Measurements from ENCODE around the gene PI4K2B.

Gene PI4K2B

GRCh38 chr4:25258980-25259578 is 25.2 kb downstream of the PI4K2B start:
- DNase-seq (ENCODE audit: insufficient read length, low spot score) (peak; percentile 33), FAIRE-seq (peak; percentile 11)
- no peak for TF ChIP-seq POLR2A (IDR thresholded peaks at IDR 0.05; ENCODE audit: low read depth, low read length)

GRCh38 chr4:25271866-25272265 is 38.0 kb downstream of the PI4K2B start:
- FAIRE-seq: no peak
- no peak for TF ChIP-seq POLR2A (IDR thresholded peaks at IDR 0.05; ENCODE audit: low read depth, low read length)

GRCh38 chr4:25280210-25280609 is 46.4 kb downstream of the PI4K2B start:
- no peak for TF ChIP-seq POLR2A (IDR thresholded peaks at IDR 0.05; ENCODE audit: low read depth, low read length)
- no peak for FAIRE-seq
- DNase-seq (ENCODE audit: insufficient read length, low spot score): no peak

More at GRCh38 chr4:25271866-25272265, 38.0 kb downstream of the PI4K2B start:
- DNase-seq (ENCODE audit: insufficient read length, low spot score): no peak

GRCh38 chr4:25283948-25284347 is 50.1 kb downstream of the PI4K2B start:
- no peak for TF ChIP-seq POLR2A (IDR thresholded peaks at IDR 0.05; ENCODE audit: low read depth, low read length)
- DNase-seq (ENCODE audit: insufficient read length, low spot score) (no peak), FAIRE-seq (no peak)

- FAIRE-seq: no peak
- no peak for TF ChIP-seq POLR2A (IDR thresholded peaks at IDR 0.05; ENCODE audit: low read depth, low read length)
- no peak for DNase-seq (ENCODE audit: insufficient read length, low spot score)
These were observed 50.6 kb downstream of the PI4K2B start for GRCh38 chr4:25284466-25284865.

GRCh38 chr4:25290490-25291067 is 56.7 kb downstream of the PI4K2B start:
- DNase-seq (ENCODE audit: insufficient read length, low spot score) (no peak), FAIRE-seq (no peak)
- TF ChIP-seq POLR2A (IDR thresholded peaks at IDR 0.05; ENCODE audit: low read depth, low read length): no peak

GRCh38 chr4:25291158-25291733 is 57.4 kb downstream of the PI4K2B start:
- no peak for DNase-seq (ENCODE audit: insufficient read length, low spot score)
- FAIRE-seq: no peak
- TF ChIP-seq POLR2A (IDR thresholded peaks at IDR 0.05; ENCODE audit: low read depth, low read length): no peak

GRCh38 chr4:25297528-25298242 is 63.9 kb downstream of the PI4K2B start:
- TF ChIP-seq POLR2A (IDR thresholded peaks at IDR 0.05; ENCODE audit: low read depth, low read length): no peak
- DNase-seq (ENCODE audit: insufficient read length, low spot score) (no peak), FAIRE-seq (no peak)

GRCh38 chr4:25299476-25300203 is 65.8 kb downstream of the PI4K2B start:
- DNase-seq (ENCODE audit: insufficient read length, low spot score): no peak
- no peak for TF ChIP-seq POLR2A (IDR thresholded peaks at IDR 0.05; ENCODE audit: low read depth, low read length)
- FAIRE-seq: no peak

- DNase-seq (ENCODE audit: insufficient read length, low spot score) (no peak), FAIRE-seq (no peak)
- TF ChIP-seq POLR2A (IDR thresholded peaks at IDR 0.05; ENCODE audit: low read depth, low read length): no peak
These were observed 67.6 kb downstream of the PI4K2B start for GRCh38 chr4:25301471-25301870.

- FAIRE-seq (no peak), DNase-seq (ENCODE audit: insufficient read length, low spot score) (no peak)
- TF ChIP-seq POLR2A (IDR thresholded peaks at IDR 0.05; ENCODE audit: low read depth, low read length): no peak
These were observed 68.8 kb downstream of the PI4K2B start for GRCh38 chr4:25302626-25303025.

GRCh38 chr4:25303578-25303977 is 69.7 kb downstream of the PI4K2B start:
- DNase-seq (ENCODE audit: insufficient read length, low spot score) (no peak), FAIRE-seq (no peak)
- TF ChIP-seq POLR2A (IDR thresholded peaks at IDR 0.05; ENCODE audit: low read depth, low read length): no peak

- DNase-seq (ENCODE audit: insufficient read length, low spot score) (no peak), FAIRE-seq (no peak)
- no peak for TF ChIP-seq POLR2A (IDR thresholded peaks at IDR 0.05; ENCODE audit: low read depth, low read length)
These were observed 72.8 kb downstream of the PI4K2B start for GRCh38 chr4:25306518-25307057.

GRCh38 chr4:25307596-25307995 is 73.8 kb downstream of the PI4K2B start:
- TF ChIP-seq POLR2A (IDR thresholded peaks at IDR 0.05; ENCODE audit: low read depth, low read length): no peak
- DNase-seq (ENCODE audit: insufficient read length, low spot score) (no peak), FAIRE-seq (no peak)
